HG03442 (cell line): ENCODE measurements around the gene MPV17L2.

Source experiments
- ATAC-seq: cut with Tn5 transposase; IDR thresholded peaks from one replicate; pipeline ENCODE4 v1.9.1; 2021; ENCODE audit warnings: mild to moderate bottlenecking, moderate library complexity; ENCODE audit not compliant: unreplicated experiment

The MPV17L2 gene

DNA sequence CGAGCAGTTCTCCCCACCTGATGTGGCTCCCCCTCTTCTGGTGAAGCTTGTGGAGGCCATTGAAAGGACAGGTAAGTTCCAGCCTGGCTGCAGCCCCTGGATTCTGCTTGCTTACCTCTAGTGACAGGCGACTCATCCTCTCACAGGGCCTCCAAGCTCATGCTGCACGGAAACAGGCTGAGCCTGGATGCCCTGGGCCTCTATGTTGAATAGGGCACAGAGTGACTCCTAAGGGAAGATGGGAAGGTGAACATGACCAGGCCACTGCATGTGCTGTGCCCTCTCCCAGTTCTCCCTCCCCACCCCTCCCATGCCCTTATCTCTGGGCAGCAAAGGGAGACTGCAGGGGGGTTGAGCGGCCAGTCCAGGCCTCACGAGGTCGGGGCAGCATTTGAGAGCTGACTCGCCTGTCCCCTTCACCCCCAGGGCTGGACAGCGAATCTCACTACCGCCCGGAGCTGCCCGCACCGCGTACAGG is 32.5 kb upstream of the MPV17L2 start:
- no peak for ATAC-seq

DNA sequence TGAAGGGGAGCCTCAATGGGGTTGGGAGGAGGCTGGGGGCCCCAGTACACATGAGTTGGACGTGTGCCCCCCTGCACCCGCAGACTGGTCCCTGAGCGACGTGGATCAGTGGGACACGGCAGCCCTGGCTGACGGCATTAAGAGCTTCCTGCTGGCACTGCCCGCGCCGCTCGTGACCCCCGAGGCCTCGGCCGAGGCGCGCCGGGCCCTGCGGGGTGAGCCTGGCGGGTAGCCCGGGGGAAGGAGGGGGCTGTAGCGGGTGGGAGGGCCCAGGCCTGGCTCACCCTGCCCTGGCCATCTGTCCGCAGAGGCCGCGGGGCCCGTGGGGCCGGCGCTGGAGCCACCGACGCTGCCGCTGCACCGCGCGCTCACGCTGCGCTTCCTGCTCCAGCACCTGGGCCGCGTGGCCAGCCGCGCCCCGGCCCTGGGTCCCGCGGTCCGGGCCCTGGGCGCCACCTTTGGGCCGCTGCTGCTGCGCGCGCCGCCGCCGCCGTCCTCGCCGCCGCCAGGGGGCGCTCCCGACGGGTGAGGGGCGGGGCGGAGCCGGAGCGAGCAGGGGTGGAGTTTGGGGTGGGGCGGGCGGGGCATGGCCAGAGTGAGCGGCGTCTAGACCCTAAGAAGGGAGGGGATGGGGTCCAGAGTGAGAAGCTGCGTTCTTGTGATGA is 31.9 kb upstream of the MPV17L2 start:
- ATAC-seq: peak; percentile 66

DNA sequence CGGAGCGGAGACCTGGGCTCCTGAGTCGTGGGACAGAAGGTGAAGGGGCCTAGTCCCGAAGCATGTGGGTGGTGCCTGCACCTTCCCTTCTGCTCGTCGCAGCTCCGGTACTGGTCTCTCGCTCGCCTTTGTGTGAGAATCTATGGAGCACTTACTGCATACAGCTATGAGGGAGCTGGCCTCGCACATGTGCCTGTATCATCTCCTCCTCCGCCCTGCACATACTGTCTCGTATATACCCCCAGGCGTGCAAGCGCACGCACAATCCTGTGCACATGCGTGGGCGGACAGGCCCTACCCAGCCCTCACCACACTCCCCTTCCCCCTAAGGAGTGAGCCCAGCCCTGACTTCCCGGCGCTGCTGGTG is 31.4 kb upstream of the MPV17L2 start:
- ATAC-seq: peak; percentile 24

DNA sequence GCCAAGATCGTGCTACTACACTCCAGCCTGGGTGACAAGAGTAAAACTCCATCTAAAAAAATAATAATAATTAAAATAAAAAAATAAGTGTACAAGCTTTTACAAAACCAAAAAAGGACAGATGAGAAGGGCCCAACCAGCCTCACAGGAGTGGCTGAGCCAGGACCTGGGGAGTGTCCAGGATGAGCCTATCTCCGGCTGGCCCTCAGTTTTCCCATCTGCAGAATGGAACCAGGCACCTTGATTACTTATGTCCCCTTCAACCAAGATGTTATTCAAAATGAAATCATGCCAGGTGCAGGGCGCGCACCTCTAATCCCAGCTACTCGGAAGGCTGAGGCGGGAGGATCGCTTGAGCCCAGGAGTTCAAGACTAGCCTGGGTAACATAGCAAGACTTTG is 28.9 kb upstream of the MPV17L2 start:
- no peak for ATAC-seq

DNA sequence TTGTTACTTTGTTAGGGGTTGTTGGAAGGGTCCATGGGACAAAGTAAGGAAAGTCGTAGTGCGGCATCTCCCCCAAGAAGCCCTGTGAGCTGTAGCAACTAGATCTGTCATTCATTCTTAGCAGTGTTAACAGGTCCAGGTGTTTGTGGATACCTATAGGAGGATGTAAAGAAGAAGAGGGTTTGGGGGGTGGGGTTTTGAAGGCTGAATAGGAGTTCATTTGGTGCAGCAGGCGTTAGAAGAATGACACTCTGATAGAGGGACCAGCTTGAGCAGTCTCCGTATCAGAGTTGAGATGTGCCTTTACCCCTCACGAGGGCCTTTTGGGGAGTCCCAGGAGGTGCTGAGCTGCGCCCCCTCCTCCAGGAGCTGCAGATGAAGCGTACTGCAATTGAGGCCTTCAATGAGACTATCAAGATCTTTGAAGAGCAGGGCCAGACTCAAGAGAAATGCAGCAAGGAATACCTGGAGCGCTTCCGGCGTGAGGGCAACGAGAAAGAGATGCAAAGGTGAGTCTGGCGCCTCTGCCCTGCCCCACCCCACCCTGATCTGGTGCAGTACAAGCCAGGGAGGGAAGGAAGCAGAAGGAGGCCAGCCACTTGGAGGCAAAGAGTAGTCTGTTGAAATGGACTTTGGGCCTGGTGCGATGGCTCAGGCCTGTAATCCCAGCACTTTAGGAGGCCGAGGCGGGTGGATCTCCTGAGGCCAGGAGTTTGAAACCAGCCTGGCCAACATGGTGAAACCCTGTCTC is 27.0 kb upstream of the MPV17L2 start:
- no peak for ATAC-seq

DNA sequence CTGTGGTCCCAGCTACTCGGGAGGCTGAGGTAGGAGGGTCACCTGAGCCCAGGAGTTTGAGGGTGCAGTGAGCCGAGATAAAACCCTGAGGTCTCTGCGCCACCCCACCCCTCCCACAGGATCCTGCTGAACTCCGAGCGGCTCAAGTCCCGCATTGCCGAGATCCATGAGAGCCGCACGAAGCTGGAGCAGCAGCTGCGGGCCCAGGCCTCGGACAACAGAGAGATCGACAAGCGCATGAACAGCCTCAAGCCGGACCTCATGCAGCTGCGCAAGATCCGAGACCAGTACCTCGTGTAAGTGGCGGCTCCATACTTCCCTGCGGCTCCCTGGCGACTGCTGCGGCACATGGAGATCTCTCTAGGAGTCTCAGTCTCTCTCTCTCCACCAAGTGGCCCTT is 26.0 kb upstream of the MPV17L2 start:
- no peak for ATAC-seq

DNA sequence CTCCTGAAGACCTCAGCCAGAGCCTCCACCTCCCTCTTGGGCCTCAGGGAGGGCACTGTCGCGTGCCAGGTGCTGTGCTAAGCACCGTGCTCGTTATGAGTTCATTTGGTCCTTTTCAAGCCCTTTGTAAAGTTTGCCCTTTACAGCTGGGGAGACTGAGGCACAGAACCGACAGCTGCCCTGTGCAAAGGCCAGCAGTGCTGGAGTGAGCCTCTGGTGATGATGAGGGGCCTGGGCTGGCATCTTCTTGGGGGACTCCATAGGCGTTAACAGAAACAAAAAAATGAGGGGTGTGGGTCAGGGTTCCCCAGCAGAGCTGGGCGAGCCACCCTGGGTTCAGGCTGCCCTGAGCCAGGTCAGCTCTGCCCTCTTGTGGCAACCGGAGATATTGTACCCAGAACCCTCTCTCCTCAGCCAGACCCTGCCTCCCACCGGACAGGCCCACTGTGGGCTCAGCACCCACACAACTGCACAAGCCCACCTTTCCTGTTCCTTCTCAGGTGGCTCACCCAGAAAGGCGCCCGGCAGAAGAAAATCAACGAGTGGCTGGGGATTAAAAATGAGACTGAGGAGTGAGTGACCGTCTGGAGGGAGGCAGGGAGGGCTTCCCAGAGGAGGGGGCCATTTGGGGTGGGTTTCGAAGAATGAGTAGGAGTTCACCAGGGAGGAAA is 24.9 kb upstream of the MPV17L2 start:
- no peak for ATAC-seq

GRCh38 chr19:18168673-18169381 is 24.2 kb upstream of the MPV17L2 start:
- ATAC-seq: no peak

DNA sequence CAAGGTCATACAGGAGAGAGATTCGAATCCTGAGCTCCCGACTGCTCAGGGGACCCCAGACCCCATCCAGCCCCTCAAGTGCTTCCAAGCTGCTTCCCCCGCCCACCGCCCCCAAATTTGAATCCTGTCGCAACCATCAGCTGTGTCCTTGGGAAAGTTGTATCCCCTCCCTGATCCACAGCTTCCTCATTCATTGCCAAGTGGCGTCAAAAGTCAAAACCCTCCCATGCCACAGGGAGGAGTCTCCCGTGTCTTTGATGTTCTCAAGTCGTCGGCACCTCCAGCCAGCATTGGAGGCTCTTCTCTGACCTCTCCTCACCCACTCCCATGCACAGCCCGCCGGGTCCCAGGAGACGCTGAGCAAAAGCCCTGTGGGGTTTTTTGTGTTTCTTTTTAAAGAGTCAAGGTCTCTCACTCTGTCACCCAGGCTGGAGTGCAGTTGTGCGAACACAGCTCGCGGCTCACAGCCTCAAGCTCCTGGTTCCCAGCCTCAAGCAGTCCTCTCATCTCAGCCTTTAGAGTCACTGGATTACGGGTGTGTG is 22.2 kb upstream of the MPV17L2 start:
- ATAC-seq: no peak

GRCh38 chr19:18171605-18172327 is 21.3 kb upstream of the MPV17L2 start:
- no peak for ATAC-seq

GRCh38 chr19:18172331-18173053 is 20.5 kb upstream of the MPV17L2 start:
- ATAC-seq: no peak

DNA sequence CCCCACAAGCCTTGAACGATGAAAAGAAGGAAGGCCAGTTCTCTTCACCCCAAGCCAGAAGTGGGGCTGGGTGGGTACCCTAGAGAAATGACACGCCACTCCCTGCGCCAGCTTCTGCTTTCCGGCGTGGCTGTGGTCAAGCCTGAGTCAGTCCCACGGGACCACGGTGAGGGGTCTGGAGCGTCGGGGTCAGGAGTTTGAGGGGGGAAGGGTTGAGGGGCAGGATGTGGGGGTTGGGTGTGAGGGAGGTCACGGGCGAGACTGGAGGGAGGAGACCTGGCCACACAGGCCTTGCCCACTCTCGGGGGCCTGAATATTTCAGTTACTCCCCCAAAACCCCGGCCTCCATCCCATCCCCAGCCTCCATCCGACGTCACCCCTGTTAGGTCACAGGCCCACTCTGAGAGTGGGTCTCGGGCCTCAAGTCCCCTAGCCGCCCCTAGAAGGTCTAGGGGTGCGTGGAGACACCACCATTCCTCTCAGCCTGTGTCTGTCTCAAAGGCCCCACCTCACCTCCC is 19.9 kb upstream of the MPV17L2 start:
- no peak for ATAC-seq

DNA sequence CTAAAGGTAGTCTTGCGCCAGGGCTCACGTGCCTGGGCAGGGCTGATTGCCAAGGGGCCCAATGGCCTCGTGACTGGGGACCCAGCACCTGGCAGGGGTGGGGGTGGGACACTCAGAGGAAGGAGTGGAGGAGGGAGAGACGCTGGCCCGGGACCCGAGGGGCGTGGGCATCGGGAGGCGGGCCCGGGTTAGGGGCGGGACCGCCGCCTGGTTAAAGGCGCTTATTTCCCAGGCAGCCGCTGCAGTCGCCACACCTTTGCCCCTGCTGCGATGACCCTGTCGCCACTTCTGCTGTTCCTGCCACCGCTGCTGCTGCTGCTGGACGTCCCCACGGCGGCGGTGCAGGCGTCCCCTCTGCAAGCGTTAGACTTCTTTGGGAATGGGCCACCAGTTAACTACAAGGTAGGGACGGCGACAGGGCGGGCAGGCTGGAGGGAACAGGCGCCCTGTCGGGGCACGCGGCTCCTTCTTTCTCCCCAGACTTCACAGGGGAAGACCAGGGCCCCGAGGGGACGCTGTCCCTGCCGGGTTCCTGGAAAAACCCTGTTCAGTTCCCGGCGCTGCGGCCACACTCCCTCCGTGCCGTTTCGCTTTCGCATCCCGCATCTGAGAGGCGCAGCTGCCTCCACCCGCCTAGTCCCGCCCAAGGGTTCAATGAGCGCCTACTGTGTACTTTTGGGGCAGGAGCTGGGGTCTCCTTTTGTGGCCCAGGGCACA is 19.3 kb upstream of the MPV17L2 start, which contains the start of gene IFI30:
TSS of gene IFI30 (plus strand) at position 242 of the 717 bp plus-strand sequence. CDS start at position 271, 29 bp downstream.
- peak; percentile 41 for ATAC-seq

- no peak for ATAC-seq
These were observed 18.0 kb upstream of the MPV17L2 start for GRCh38 chr19:18174983-18175382.

DNA sequence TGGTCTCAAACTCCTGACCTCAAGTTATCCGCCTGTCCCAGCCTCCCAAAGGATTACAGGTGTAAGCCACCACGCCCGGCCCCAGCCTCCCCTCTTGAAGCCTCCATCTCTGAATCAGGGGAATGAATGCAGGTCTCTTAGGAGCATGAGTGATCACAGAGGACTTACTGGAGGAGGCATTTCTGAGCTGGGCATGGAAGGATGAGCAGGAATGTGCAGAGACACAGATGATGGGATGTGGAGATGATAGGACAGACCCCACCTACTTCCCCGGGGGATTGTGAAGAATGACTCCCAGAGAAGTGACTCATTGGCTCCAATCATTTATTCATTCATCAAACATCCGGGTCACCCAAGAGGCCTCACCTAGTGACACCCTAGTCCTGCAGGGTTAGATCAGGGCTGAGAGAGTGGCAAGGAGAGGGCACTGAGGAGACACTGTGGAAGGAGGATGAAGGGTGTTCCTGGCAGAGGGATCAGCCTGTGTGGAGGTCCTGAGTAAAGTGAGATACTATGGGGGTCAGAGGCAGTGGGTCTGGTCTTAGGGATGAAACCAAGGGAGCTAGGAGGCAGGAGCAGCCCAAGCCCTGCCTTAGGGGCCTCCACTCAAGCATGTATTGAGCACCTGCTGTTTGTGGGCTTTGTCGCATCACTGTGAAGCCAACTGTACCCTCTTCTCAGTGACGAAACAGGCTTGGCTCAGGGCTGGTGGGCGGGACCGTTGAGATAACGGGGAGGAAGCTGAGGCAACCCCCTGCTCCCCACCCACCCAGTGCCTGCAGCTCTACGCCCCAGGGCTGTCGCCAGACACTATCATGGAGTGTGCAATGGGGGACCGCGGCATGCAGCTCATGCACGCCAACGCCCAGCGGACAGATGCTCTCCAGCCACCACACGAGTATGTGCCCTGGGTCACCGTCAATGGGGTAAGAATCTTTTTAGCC is 16.4 kb upstream of the MPV17L2 start:
- ATAC-seq: no peak

DNA sequence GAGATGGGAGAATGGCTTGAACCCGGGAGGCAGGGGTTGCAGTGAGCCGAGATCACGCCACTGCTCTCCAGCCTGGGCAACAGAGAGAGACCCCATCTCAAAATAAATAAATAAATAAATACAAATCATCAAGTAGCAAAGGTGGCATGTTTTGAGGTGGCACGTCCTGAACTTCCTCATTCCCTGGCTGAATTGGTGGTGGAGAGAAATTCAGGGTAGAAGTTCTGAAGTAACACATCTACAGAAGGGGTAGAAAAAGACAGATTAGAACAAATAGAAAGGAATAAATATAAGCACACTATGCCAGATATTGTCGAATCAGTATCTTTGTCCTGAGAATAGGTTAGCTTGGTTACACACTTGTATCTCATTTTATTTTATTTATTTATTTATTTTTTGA is 13.1 kb upstream of the MPV17L2 start:
- ATAC-seq: no peak

- ATAC-seq: no peak
These were observed 9.5 kb upstream of the MPV17L2 start for GRCh38 chr19:18183529-18183928.

DNA sequence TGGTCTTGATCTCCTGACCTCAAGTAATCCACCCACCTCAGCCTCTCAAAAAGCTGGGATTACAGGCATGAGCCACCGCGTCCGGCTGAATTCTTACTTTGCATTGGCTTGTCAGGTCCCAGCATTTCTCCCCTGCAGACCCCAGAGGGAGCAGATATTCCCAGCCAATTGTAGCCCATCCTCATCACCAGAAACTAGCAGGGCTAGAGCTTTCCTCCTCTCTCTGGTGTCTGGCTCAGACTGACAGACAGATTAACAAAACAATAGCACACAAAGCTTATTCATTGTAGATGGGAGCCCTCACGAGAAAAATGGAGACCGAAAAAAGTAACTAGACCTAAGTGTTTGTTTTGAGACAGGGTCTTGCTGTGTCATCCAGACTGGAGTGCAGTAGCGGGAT is 7.5 kb upstream of the MPV17L2 start:
- ATAC-seq: no peak
